MCF 10A (cell line): ENCODE results near the gene SLC16A1. TPM values are rescaled to one million over a fixed set of nuclear protein-coding genes. Genes with fewer than 3 reads are reported as not detected.

Experiments
- BruUV-seq: library from RNA; stranded (reverse); fragments of 400-500 nt; replicated peaks from 2 replicates; lab custom pipeline; 2021; lab: Mats Ljungman, UMichigan
- CTCF ChIA-PET: fragments of 300-600 bp; sonication (Branson Sonifier 250); formaldehyde crosslinking; extraction: SDS; loops from one replicate; lab custom pipeline; 2021; ENCODE audit warnings: antibody characterized with exemption, inconsistent platforms; lab: Yijun Ruan, JAX
- POLR2A ChIA-PET: fragments of 300-600, 350-650 bp; sonication (Branson Sonifier 250); formaldehyde crosslinking; extraction: SDS; loops from one replicate; lab custom pipeline; 2020; ENCODE audit warnings: antibody characterized with exemption, inconsistent platforms; lab: Yijun Ruan, JAX
- DNase-seq: peaks from one replicate; pipeline ENCODE4 v3.0.0-alpha.2; 2018; ENCODE audit not compliant: unreplicated experiment
- H3K27ac Mint-ChIP-seq: one replicate; pipeline ENCODE4 v1.8.0; 2022; ENCODE audit warnings: mild to moderate bottlenecking, low read depth, mixed read lengths; ENCODE audit not compliant: unreplicated experiment
- H3K27me3 Mint-ChIP-seq: one replicate; pipeline ENCODE4 v1.8.0; 2022; ENCODE audit warnings: mixed read lengths; ENCODE audit not compliant: insufficient read depth, unreplicated experiment
- H3K36me3 Mint-ChIP-seq: one replicate; pipeline ENCODE4 v1.8.0; 2022; ENCODE audit warnings: mild to moderate bottlenecking, moderate library complexity, mixed read lengths; ENCODE audit not compliant: insufficient read depth, unreplicated experiment
- H3K4me1 Mint-ChIP-seq: one replicate; pipeline ENCODE4 v1.8.0; 2022; ENCODE audit warnings: mixed read lengths; ENCODE audit not compliant: insufficient read depth, unreplicated experiment
- H3K4me3 Mint-ChIP-seq: one replicate; pipeline ENCODE4 v1.8.0; 2022; ENCODE audit warnings: mild to moderate bottlenecking, moderate library complexity, mixed read lengths; ENCODE audit not compliant: unreplicated experiment
- H3K9me3 Mint-ChIP-seq: one replicate; pipeline ENCODE4 v1.8.0; 2022; ENCODE audit warnings: mixed read lengths; ENCODE audit not compliant: unreplicated experiment
- CTCF ChIP-seq: fragments of 200-600 bp; IDR thresholded peaks from one replicate; pipeline ENCODE4 v1.8.0; 2022; ENCODE audit warnings: antibody characterized with exemption, mild to moderate bottlenecking; ENCODE audit not compliant: unreplicated experiment
- intact Hi-C: fragments of 100-400 bp; cut with micrococcal nuclease; formaldehyde crosslinking; loops from 2 replicates; pipeline ENCODE4 v1.14.1; 2022
- total RNA-seq: library from RNA; stranded (reverse); gene quantifications from 2 replicates; pipeline ENCODE4 v1.2.3, GENCODE V29; 2022

The SLC16A1 gene
- total RNA-seq, 1 experiment from 2014 or later, result 142 TPM

GRCh38 chr1:112905395-112906149, 50.4 kb downstream of the SLC16A1 start:
- H3K27ac Mint-ChIP-seq, result peak overlapping the region; percentile 92
- peak overlapping the region; percentile 11 for H3K4me3 Mint-ChIP-seq
- H3K27me3 Mint-ChIP-seq, result no peaks in the 10 kb centered on the region
- peaks cover 27% of the 10 kb centered on the region for H3K36me3 Mint-ChIP-seq
- ChIA-PET POLR2A (interaction anchor here (0.7 to 5.4 kb wide), 15 partner anchors 9 to 476 kb away, joined by 3 to 103 read pairs (median 8); partner anchors contain the start of genes LRIG2, PPM1J and SLC16A1), CTCF (interaction anchor here (0.7 to 1.9 kb wide), 8 partner anchors 10 to 886 kb away, joined by 3 to 11 read pairs (median 6); partner anchors contain the start of gene LRIG2)
- DNase-seq, result peak; percentile 41
- H3K4me1 Mint-ChIP-seq, result peaks cover 35% of the 10 kb centered on the region
- intact Hi-C loops, result no loop called here
- BruUV-seq, result no TSS peak
- no peak for TF ChIP-seq CTCF
- no peaks in the 10 kb centered on the region for H3K9me3 Mint-ChIP-seq

DNA sequence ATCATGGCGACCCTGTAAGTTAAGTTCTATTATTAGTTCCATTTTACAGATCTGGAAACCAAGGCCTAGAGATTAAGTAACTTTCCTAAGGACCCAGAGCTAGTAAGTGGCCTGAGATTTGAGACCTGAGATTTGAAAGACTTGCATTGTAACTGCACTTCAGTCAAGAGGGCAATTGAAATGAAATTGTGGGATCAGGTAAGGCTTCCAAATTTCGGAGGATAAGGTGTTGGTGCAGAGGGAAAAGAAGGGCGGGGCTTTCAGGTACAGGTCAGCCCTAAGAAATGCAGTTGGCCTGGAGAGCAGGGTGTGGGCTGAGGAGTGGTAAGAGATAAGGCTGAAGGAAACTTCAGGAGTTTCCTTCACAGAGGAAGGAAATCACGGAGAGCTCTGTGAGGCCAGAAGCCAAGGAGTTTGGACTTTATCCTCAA, 51.1 kb downstream of the SLC16A1 start:
- peak overlapping the region; percentile 92 for H3K27ac Mint-ChIP-seq
- H3K4me3 Mint-ChIP-seq, result peak overlapping the region; percentile 11
- H3K36me3 Mint-ChIP-seq, result peaks cover 26% of the 10 kb centered on the region
- H3K4me1 Mint-ChIP-seq, result peaks cover 35% of the 10 kb centered on the region
- DNase-seq, result peak; percentile 47
- intact Hi-C loops, result no loop called here
- CTCF ChIA-PET, result interaction anchor here (0.7 to 1.9 kb wide), 8 partner anchors 23 to 188 kb away, joined by 3 to 11 read pairs (median 6); partner anchors contain the start of genes LRIG2 and SLC16A1
- TF ChIP-seq CTCF, result no peak
- POLR2A ChIA-PET, result interaction anchor here (0.7 to 5.4 kb wide), 16 partner anchors 10 to 477 kb away, joined by 3 to 103 read pairs (median 8); partner anchors contain the start of genes LRIG2, PPM1J and SLC16A1
- H3K9me3 Mint-ChIP-seq, result no peaks in the 10 kb centered on the region
- no peaks in the 10 kb centered on the region for H3K27me3 Mint-ChIP-seq
- BruUV-seq, result no TSS peak

- TSS peak; percentile 57 for BruUV-seq
- intact Hi-C loops, result no loop called here
- Mint-ChIP-seq H3K27ac (peak overlapping the region; percentile 92), H3K36me3 (peaks cover 26% of the 10 kb centered on the region), H3K9me3 (no peaks in the 10 kb centered on the region), H3K4me3 (peak overlapping the region; percentile 24), H3K27me3 (no peaks in the 10 kb centered on the region), H3K4me1 (peaks cover 35% of the 10 kb centered on the region)
- peak; percentile 89 for DNase-seq
- no peak for TF ChIP-seq CTCF
- POLR2A ChIA-PET, result interaction anchor here (0.6 to 5.4 kb wide), 19 partner anchors 9 to 490 kb away, joined by 3 to 103 read pairs (median 6); partner anchors contain the start of genes LRIG2, PPM1J and SLC16A1
- CTCF ChIA-PET, result interaction anchor here (0.6 to 1.3 kb wide), 4 partner anchors 50 to 606 kb away, joined by 3 to 5 read pairs (median 4); partner anchors contain the start of gene SLC16A1
These were observed 51.7 kb downstream of the SLC16A1 start for GRCh38 chr1:112904071-112904830.
